ENCODE measurements around the gene LANCL2. TPM values are rescaled to one million over a fixed set of nuclear protein-coding genes. Genes with fewer than 3 reads are reported as not detected.

Gene LANCL2
- polyA plus RNA-seq, 3 donors: 26.0 to 29.0 (median 27.3) TPM

DNA sequence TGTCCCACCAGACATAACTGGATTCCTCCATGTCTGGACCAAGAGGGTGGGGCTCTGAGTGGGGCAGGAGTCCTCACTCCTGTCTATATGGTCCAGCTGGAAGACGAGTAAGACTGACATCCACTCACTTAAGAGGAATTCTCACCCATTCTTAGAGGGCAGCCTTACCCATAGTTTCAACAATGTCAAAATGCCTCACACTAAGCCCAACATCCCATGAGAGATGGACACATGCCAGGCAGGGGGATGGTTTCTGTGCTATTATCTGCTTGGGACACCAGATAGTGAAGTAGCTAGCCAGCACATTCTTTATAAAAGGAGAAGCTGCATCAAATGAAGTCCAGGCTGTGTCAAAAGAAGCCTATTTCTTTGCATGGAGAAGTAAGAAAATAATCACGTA is 4.7 kb upstream of the LANCL2 start:
- DNase-seq (ENCODE audit: low read depth in 3 of 3, low spot score in 2 of 3): no peak

DNA sequence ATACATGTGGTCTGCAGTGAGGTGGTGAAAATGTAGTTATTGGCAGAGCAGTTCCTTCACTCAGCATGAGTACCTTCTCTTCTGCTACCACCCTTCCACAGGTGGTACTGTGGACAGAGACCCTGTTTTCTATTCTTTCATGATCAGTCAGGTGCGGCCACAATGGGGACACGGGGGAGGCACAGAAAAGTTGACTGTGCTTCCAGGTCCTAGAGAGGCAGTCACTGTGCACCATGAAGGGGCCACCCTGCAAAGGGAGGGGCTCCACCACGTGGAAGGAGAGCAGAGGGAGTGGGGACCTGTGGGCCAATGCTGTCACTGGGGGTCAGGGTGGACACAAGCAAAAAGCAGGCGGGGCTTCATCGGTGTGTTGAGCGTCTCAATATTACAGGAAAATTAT is 3.6 kb upstream of the LANCL2 start:
- no peak for DNase-seq (ENCODE audit: low read depth in 3 of 3, low spot score in 2 of 3)

GRCh38 chr7:55362927-55363326 is 2.2 kb upstream of the LANCL2 start:
- DNase-seq (ENCODE audit: low read depth in 3 of 3, low spot score in 2 of 3): no peak

- DNase-seq (ENCODE audit: low read depth in 3 of 3, low spot score in 2 of 3): no peak
These were observed 1.6 kb upstream of the LANCL2 start for GRCh38 chr7:55363386-55364170.

DNA sequence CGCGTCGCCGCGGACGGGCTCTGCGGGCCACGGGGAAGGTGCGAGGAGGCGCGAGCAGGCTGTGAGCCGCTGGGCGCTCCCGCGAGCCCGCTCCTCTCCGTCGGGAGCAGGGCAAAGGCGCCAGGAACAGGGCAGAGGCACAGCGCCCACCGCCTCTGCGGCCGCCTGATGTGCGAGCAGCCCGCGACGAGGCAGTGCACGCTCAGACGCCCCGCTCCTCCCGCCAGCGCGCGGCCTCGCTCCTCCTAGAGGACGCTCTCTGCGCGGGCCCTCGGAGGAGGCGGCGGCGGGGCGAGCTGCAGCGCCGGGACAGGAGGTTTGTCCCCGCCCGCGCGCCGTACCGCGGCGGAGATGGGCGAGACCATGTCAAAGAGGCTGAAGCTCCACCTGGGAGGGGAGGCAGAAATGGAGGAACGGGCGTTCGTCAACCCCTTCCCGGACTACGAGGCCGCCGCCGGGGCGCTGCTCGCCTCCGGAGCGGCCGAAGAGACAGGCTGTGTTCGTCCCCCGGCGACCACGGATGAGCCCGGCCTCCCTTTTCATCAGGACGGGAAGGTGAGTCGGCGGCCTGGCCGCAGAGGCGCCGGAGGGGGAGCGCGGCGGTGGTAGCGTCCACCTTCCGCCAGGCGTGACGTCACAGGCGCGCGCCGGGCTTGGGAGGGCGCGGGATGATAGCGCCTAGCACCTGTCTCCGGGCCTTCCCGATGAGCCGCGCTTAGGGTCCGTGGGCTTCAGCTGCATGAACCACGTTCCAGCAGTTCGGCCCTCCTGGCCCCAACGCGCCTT is 731 bp downstream of the LANCL2 start:
- DNase-seq (ENCODE audit: low read depth in 3 of 3, low spot score in 2 of 3): peak; percentile 88 to 95 (median 94)

- peak in 2 of 3 donors; percentile 21 to 48 for DNase-seq (ENCODE audit: low read depth in 3 of 3, low spot score in 2 of 3)
These were observed 1.4 kb downstream of the LANCL2 start for GRCh38 chr7:55366461-55367070.

DNA sequence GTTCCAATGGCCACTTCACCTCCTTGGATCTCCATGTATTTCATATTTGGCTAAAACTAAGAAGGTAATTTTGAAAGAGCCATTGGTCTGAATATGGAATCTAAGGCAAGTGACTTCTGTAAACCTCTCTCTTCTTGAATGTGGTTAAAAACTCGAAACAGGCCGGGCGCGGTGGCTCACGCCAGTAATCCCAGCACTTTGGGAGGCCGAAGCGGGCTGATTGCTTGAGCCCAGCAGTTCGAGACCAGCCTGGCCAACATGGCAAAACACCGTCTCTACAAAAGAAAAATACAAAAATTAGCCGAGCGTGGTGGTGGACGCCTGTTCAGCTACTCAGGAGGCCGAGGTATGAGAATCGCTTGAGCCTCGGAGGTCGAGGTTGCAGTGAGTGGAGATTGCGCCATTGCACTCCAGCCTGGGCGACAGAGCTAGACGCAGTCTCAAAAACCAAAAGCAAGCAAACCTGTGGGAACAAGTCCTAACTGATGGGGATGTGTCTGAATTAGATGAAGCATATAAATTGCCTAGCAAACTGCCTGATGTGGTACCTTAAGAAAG is 2.2 kb downstream of the LANCL2 start:
- DNase-seq (ENCODE audit: low read depth in 3 of 3, low spot score in 2 of 3): no peak

DNA sequence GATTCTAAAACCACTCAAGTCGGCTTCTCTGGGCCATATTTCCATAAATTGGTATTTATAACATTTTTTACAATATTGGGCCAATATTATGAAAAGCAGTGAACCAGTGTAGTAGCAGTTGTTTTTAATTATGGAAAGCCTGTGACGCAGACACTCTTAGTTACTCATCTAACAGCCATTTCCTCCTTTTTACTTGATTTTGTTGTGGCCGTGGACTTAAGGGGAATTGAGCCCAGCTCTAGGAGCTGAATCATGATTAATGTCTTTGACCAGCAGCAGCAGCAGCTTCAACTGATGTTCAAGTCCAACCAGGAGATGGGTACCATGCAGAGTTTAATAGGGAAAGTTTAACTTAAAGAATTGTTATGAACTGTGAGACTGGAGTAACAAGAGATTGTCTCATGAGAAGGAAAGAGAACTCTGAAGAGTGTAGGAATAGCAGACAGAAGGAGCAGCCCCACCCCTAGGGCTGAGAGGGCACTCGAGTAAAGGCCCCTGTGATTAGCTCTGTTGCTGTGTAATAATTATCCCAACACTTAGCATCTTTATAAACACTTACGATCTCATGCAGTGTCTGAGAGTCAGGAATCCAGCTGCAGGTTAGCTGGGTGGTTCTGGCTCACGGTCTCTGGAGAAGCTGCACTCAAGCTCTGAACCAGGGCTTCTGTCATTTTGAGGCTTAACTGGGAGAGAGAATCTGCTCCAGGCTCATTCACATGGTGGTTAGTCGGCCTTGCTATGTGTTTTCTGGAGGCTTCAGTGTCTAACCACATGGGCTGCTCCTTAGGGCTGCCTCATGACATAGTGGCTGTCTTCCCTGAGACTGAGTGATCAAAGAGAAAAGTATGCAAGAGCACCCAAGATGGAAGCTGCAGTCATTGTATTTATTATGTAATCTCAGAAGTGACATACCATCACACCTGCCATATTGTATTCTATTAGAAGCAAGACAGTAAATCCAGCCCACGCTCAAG is 4.6 kb downstream of the LANCL2 start:
- no peak for DNase-seq (ENCODE audit: low read depth in 3 of 3, low spot score in 2 of 3)

DNA sequence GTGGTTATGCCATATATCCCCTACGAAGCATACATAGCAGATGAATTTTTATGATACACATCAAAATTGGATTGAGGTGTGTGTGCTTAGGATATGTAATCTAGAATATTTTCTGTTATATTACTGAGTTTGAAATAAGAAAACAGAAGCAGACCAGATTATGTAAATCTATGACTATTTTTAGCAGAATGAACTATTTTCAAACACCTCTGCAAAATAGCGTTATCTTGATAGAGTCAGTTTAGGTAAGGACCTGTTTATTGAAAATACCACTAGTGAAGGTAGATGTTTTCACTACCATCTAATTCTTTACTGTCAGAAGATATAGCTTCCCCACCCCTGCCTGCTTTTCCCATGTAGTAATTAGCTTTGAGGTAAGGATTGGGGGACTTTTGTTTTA is 9.1 kb downstream of the LANCL2 start:
- no peak for DNase-seq (ENCODE audit: low read depth in 3 of 3, low spot score in 2 of 3)

DNA sequence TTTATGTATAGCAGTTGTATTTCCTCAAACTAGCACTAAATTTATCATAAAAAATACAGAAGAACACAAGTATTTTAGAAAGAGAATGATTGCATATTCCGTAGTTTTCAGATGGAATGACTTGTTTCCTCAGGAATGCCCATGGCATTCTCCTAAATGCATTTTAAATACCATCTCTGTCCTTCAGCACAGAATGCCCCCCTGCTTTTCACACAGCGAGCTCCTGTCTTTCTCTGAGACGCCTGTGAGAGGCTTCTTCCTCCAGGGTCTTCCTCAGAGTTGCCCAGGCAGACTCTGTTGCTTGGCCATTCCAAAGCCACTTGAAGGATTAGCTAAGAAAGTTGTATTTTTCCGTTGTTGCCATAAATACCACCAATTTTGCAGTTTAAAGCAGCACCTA is 10.1 kb downstream of the LANCL2 start:
- DNase-seq (ENCODE audit: low read depth in 3 of 3, low spot score in 2 of 3): no peak

GRCh38 chr7:55377162-55377817 is 12.2 kb downstream of the LANCL2 start:
- DNase-seq (ENCODE audit: low read depth in 3 of 3, low spot score in 2 of 3): peak in 2 of 3 donors; percentile 31 to 45

DNA sequence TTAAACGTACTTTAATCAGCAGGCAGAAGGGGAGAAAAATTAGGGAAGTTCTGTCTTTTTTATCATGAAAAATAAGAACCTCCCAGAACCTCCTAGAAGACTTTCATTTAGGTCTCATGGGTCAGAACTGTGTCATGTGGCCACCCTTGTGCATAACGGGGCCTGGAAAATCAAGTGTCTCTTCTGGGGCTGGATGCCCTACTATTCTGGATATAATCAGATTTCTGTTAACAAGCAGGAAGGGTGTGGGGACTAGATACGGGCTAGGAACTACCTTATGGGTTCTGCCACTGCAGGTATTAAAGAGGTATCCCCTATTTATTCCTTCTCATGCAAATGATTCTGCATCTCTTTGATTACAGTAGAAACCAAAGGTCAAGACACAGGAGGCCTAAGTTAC is 14.1 kb downstream of the LANCL2 start:
- no peak for DNase-seq (ENCODE audit: low read depth in 3 of 3, low spot score in 2 of 3)

DNA sequence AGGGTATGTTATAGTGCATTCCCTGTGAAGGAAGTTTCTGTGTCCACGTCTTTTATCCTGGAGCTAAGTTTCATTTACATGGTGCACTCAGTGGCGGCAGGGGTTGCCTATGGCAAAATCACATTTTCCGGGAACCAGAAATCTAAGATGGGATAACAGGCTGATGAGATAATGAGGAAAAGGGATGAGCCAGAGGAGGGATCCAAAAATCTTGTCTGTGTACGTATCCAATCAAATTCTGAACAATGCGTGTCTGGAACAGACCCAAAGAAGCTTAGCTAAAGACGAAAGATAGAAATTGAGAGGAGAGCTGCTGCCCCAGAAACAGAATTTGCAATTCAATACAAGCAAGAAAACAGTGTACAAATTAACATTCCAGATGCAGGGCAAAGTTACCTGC is 16.1 kb downstream of the LANCL2 start:
- DNase-seq (ENCODE audit: low read depth in 3 of 3, low spot score in 2 of 3): no peak

DNA sequence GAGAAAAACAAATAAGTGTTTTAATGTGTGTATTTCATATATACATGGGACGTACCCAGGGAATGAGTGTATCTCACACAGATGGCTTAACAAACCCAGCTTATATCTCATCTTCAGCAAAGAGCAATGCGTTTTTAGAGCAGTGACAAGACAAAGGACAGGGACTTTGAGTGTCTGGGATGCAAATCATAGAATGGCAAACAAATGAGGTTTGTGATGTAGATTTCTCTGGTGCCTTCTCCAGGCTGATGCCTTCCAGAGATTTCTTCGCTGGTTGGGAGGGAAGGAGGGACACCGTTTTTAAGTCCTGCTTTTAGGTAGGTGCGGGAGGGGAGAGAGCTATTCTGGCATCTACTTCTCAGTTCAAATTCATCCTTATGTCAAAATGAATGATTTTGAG is 16.6 kb downstream of the LANCL2 start:
- no peak for DNase-seq (ENCODE audit: low read depth in 3 of 3, low spot score in 2 of 3)

DNA sequence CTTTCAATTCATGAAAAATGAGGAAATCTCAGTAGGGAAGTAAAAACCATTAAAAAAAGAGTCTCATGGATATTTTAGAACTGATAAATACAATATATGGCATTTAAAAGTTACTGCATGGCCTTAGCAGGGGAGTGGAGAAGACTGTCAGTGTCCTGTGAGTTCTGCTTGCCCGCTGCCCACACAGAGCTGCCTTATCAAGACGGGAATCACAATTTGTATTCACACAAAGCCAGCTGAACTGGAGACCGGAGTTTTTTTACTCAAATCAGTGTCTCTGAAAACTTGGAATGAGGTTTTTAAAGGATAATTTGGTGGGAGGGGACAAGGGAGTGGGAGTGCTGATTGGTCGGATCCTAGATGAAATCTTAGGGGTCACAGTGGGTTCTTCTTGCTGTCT is 17.1 kb downstream of the LANCL2 start:
- DNase-seq (ENCODE audit: low read depth in 3 of 3, low spot score in 2 of 3): no peak

DNA sequence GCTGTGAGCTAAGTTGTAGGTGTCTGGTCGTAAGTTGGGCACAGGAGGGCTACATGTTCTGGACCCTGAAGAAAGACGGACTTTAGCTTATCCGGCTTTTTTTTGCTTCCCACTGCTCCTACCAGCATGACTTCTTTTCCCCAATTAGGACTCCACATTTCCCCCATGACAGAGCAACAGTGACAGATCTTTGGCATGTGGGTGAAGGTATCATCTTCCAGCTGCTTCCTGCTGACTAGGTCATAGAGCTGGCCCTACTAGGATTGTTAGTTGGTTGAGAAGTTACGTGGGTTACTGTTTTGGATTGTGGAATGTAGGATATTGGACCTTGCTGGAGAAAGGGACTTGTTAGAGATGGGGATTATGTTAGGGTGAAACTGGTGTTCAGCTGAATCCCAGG is 21.4 kb downstream of the LANCL2 start:
- DNase-seq (ENCODE audit: low read depth in 3 of 3, low spot score in 2 of 3): no peak

DNA sequence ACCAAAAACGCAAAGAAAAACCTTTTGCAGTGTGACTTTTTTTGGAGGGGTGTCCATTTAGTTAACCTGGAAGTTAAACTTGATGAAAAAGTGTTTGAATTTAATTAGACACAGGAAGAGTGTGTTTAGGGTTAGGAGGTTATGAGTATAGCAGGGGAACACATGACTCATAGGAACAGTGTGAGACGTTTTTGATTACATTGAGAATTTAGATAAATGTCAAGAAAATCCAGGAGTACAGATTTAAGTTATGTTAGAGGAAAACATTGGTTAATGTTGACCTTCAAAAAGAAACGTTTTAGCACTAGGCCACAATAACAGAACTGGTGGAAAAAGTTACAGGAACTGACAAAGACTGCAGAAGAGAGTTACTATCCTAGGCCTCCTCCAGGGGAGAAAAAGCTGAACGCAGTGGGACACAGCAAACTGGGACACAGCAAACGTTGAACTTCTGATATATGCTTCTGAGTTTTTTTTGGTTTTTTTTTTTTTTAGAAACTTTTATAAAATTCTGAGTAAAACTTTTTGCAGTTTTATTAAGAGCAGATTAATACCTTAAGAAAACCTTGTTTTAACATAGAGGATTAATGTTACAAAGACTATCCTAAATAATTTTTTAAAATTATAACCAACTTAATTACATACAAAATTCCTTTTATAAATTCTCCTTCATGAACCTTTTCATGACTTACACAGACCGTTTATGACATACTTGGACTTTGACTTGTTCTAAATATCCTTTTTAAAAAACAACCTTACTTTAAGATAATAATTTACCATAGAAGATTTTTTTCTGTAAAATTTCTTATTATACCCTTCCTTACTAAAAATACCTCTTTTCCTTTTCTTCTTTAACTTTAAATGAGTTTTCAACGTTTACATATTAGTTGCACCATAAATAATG is 22.2 kb downstream of the LANCL2 start:
- no peak for DNase-seq (ENCODE audit: low read depth in 3 of 3, low spot score in 2 of 3)

DNA sequence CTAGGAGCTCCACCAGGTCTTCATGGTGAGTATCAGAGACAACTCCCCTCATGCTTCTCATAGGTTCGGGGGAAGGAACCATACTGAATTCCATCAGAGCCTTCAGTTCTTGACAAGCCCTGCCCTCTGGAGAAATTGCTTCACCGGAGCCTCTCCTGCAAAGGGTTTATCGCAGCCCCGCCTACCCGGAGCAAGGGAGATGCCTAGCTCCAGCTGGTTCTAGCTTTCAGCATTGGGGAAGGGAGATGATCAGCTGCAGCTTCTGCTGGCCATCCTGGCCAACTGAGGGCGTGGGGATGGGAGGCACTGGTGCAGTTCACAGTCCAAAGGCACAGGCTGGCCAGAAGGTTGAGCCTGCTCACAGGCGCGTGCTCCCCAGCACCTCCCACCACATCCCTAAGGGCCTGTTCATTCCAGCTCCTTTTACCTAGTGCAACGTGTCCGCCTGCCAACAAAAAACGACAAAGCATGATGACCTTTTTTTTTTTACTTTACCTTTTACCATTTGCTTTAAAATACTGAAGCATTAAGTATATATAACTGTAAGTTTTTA is 31.2 kb downstream of the LANCL2 start:
- no peak for DNase-seq (ENCODE audit: low read depth in 3 of 3, low spot score in 2 of 3)

All from right renal cortex interstitium (tissue), 3 donors.